A172 (cell line): Measurements from ENCODE around the gene ZNF664. TPM values are rescaled to one million over a fixed set of nuclear protein-coding genes. Genes with fewer than 3 reads are reported as not detected.
A peak's percentile ranks its signal among the peaks of the same experiment; 100 is the strongest.

ENCODE experiments used
- DNase-seq: peaks from one replicate; pipeline ENCODE4 v3.0.0-alpha.2; 2015; ENCODE audit warnings: low spot score
- total RNA-seq: library from RNA; depleted of rRNA; stranded (reverse); fragments of >200 nt; shearing (Covaris generic); gene quantifications from 2 replicates; pipeline ENCODE4 v1.2.3, GENCODE V29; 2014

ZNF664 gene
- total RNA-seq, 1 experiment from 2014 or later: 70.0 TPM

DNA sequence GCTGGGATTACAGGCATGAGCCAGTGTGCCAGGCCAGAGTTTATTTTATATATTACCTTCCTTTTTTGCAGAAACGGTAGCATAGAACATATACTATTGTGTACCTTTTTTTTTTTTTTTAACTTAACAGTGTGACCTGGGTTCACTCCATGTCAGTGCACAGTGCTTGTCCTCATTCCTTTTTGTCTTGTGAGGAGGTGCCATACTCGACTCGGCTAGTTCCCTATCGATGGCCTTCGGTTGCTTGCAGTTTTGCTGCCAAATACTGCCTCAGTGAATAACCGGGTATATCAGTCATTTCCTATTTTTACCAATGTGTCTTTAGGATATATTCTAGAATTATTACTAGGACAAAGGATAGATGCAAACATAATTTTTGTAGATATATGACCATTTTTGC lies 36.8 kb downstream of the ZNF664 start:
- DNase-seq: no peak

DNA sequence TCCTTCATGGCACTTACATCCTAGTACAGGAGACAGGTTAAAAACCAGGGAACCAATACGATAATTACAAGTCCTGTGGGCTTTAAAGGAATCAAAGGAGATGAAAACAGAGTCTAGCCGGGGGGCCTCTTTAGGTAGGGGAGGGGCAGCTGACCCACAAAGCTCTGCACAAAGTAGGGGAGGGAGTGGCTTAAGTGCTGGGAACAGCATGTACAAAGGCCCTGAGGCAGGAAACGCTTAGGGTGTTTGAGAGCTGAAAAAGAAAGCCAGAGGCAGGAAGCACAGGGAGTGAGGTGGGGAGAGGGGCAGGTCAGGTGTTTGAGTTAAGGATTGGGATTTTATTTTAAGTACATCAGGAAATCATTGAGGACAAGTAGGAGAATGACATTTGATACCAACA lies 37.7 kb downstream of the ZNF664 start:
- no peak for DNase-seq

DNA sequence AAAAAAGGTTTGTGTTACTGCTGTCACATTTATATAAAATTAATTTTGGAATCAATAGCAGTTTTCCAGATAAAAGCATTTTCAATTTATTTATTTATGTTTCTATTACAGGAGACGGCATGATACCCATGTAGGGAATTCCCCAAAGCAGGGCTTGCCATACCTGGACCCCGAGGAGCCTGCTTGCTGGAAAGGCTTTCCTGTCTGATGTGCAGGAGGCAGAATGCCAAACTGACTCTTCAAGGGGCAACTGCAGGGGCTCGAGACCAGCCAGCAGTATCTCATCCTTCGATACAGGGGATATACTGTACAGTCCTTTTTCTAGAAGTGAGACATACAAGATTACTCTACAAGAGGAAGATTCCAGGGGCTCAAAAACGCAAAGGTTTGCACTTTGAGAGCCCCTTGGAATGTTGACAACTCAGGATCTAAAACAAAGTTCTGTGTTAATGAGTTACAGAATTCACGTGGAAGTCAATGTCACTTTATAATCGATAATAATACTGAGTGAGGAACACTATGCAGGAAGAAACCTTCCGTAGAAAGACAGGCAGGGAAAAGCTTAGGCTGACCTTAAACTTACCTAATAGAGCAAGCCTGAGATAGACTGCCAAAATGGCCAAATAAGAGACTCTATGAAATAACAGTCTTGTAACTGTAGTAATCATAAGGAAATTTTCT lies 38.6 kb downstream of the ZNF664 start:
- no peak for DNase-seq

DNA sequence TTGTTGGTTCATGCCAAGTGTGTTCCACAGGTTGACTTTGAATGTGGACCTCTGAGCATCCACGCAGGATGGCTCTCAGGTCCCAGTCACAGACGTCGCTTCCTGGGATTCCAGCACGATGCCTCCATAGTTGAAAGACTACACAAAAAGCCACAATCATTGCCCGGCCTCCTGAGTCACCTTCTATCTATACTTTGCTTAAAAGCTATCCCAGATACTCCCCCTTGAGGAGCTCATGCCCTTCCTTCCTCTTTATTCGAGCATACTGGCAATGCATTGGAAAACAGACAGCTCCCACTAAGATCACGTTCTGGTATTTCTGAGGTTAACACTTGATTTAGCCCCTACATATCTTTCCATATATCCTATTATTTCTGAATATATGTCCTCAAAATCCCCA lies 40.1 kb downstream of the ZNF664 start:
- DNase-seq: no peak

DNA sequence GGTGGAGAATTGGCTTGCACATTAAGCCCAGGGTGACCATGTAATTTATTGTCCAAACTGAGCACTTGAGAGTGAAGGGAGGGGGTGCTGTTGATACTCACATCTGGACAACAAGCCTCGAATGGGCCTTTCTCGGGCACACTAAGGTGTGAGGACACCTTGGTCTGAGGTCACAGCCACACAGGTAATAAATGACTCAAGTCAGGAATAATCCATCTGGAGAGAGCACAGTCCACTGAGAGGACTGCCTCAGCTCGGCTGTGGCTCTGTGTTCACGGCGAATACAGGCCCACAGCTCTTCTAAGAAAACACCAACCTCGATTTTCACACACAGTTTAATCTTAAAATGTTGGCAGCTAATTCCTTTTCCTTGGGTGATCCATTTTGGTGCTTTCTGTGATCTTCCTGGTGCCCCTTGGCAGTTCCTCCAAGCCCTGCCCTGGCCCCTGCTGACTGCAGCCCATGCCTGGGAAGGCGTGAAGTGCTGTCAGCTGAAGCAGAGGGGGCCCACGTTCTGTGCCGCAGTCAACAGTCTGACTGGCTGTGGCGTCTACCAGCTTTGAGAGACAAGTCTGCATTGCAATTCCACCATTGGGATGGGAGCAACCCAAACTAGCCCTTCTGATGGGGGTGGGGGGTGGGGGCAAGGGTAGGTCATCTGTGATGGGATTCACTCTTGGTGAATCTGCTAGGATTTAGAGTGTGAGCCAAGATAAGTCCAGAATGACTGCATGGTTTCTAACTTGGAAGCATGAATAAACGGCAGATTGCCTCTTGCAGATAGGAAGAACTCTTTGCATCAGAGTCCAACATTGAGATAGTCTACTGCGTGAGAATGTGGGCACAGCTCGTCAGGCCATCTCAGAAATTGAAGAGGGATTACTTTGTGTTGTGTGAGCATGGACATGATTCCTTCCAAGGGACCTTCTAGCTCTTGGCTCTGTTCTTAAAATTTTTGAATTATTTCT lies 42.8 kb downstream of the ZNF664 start:
- no peak for DNase-seq

DNA sequence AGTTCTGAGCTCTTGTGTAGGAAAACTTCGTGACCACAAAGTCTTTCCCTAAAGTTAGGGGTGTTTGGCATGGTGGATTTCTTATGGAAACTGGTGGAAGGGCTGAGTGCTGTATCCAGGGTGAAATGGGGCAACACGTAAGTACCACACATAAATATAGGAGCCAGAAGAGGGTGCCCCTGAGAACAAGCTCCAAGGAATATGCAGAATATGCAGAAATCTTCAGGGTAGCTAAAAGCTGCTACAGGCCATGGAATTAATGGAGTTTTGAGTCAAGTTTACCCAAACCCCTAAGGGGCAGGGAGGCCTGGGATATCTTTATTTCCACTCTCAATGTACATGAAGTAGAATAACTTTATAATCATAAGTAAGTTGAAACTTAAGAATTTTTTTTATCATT lies 44.0 kb downstream of the ZNF664 start:
- DNase-seq: no peak

- no peak for DNase-seq
These were observed 45.5 kb downstream of the ZNF664 start for GRCh38 chr12:124018539-124018938.

- no peak for DNase-seq
These were observed 46.1 kb downstream of the ZNF664 start for GRCh38 chr12:124019115-124019514.

DNA sequence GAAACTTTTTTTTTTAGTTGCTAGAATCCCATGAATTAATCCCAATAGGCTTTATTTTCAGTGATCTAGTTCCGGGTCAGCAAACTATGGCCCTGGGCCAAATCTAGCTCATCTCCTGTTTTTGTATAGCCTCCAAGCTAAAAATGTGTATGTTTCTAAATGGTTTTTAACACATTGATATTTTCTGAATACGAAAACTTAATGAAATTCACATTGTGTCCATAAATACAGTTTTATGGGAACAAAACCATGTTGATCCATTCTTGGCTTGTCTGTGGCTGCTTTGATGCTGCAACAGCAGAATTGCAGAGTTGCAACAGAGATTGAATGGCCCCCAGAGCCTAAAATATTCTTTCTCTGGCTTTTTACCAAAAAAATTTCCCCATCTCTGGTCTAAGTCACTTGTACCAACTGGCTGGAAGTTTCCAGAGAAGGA lies 47.5 kb downstream of the ZNF664 start:
- DNase-seq: no peak

GRCh38 chr12:124021007-124021406 lies 48.0 kb downstream of the ZNF664 start:
- DNase-seq: no peak

DNA sequence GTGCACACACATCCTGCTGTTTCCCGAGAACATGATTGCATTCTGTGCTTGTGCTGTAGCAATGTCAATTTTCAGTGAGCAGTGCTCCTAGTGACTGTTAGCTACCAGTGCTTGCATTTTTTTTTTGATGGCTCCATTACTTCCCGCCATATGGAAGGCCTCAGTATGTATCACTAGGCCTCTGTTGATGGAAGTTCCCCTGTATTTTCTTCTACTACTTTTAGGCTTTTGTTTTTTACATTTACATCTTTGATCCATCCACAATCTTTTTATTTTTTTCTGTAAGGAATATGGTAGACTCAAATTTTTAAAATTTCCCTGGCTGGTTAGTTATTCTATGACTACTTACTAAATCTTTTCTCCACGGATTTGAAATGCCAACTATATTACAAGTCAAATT lies 49.1 kb downstream of the ZNF664 start:
- DNase-seq: no peak

GRCh38 chr12:124024263-124024678 lies 51.3 kb downstream of the ZNF664 start:
- no peak for DNase-seq

DNA sequence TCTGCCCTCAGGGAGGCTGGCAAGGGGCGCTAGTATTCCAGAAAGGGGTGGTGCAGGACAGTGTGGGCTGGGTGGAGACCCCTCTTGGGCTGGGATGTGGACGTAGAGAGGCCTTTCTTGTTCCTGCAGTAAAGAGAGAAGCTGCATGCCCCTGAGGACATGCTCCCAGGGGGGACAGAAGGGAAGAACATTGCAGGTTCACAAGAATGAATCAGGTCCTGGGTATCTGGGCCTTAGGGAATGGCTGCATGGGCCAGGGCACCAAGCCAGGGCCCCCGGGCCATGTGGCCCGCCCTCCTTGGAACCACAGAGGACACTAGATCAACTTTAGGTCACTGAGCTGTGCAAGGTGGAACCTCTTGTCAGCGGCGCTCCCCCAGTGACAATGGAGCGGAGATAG lies 51.8 kb downstream of the ZNF664 start:
- no peak for DNase-seq

GRCh38 chr12:124025661-124026060 lies 52.6 kb downstream of the ZNF664 start:
- DNase-seq: no peak

DNA sequence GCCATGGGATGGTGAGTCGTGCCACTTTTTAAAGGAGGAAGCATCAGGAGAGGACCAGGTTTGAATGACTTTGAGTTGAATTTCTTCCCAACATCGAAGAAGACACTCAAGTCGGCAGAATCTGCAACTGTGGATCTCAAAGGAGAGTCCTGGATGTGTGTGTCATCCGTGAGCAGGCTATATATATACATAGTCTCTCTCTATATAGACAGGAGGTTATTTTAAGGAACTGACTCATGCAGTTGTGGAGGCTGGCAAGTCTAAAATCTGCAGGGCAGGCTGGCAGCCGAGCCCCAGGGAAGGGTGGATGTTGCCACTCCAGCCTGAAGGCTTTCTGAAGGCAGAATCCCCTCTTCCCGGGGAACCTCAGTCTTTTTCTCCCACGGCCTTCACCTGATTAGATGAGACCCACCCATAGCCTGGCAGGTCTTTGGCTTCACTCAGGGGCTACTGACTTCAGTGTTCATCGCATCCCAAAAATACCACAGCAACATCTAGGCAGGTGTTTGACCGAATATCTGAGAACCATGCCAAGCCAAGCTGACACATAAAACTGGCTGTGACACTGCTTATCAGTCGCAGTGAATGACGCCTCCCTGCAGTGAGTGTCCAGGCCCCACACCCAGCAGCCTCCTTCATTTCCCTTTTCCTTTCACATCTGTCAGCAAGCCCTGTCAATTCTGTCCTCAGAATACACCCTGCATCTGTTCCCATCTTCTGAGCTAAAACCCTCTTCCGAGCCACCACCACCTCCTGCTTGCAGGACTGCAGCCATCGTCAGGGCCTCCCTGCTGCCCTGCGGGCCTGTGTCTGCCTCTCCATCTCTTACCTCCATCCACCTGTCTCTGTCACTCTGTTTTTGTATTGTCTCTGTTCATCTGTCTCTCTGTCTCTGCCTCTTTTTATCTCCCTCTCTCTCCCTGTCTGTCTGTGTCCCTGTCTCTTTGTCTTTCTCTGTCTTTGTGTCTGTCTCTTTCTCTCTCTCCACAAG lies 54.0 kb downstream of the ZNF664 start:
- DNase-seq: peak; percentile 73

DNA sequence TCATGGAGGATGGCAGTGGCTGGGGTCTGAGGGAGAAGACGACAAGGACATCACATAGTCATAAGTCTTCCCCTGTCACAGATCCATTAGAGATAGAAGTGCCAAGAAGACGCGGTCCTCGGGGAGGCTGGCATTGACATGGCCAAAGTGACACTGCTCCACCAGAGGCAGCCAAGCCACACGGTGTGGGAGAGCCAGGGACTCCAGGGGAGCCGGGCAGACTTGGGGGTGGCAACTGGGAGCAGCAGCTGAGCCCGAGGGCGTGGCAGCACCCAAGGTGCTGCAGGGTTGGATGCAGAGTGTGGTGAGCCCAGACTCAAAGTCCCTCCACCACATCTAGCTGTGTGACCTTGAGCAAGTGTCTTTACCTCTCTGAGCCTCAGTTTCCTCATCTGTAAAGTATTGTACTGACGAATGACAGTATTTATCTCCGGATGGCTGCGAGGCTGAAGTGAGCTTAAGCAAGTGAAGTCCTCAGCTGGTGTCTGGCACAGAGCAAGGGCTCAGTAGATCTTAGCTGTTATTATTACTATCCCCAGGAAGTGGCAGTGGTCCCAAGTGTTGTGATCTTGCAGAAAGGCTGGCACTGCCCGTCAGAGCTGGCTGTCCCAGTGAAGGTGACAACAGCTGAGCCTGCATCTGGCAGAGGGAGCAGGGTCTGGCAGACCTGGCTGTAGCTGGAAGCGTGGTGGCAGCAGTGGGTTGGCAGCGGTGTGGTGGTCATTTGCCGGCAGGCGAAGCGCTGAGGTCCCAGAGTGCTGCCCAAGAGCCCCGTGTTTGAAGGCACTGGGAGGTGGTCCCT lies 54.9 kb downstream of the ZNF664 start:
- DNase-seq: no peak

GRCh38 chr12:124028555-124028925 lies 55.5 kb downstream of the ZNF664 start:
- DNase-seq: no peak

DNA sequence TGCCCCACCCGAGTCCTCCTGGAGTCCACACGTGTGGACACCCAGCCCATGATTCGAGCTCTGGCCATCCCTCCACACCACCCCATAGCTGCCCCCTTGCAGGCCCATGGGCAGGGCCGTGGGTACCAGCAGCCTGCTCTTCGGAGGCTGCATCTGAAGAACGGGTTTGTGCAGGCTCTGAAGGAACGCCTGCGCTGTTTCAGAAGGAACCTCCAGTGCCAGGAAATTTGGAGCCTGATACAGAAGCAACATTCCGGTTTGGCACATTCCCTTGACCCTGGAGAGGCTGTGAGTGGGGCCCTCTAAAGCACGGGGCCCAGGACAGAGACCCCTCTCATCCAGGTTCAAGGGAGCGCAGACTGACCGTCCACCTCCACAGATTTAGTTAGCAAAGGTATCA lies 57.0 kb downstream of the ZNF664 start:
- no peak for DNase-seq

DNA sequence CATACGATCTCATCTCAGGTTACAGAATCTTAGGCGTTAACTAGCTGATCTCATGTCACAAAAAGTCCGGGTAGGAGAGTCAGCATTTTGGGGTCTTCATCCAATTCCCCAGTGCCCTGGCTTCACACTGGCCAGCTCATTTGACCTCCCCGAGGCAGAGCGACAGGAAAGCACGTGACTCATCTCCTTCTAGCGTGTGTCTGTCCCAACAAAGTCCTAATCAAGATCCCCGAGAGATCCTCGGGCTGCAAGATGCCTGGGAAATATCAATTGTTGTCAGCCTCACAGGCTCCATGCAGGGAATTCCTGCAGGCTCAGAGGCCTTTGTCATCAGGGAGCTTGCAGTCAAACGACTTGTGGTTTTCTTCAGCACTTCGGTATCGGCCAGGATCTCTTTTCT lies 57.5 kb downstream of the ZNF664 start:
- peak; percentile 64 for DNase-seq

DNA sequence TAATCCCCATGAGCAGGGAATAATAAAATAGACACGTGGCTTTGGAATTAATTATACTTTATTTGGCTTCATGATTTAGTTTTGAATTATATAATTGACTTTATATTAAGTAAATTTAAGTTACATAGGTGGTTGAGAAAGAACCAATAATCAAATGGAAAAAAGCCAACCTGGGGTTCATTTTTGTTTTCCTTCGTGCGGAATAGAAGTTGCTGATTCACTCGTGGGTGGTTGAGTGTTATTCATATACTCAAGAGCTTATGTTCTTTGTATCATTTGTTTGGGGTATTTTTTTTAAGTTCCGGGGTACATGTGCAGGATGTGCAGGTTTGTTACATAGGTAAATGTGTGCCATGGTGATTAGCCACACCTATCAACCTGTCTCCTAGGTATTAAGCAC lies 58.0 kb downstream of the ZNF664 start:
- no peak for DNase-seq

GRCh38 chr12:124032265-124032886 lies 59.4 kb downstream of the ZNF664 start:
- DNase-seq: peak; percentile 48
